RWPE2 (cell line): ENCODE data around the gene BTBD18.
"Not testable (repeated sequence)": the region's sequence is repeated elsewhere in the genome, so short reads cannot be mapped to it uniquely, and the experiment has no call there.

ENCODE experiments used
- ATAC-seq: fragments of 200-7000 bp; cut with Tn5 transposase; 3 replicates; pipeline ENCODE4 v1.9.1; 2021; ENCODE audit warnings: low read depth
- DNase-seq: peaks from one replicate; pipeline ENCODE4 v3.0.0-alpha.2; 2020; ENCODE audit warnings: low spot score
- H3K27ac ChIP-seq: fragments of 450-650 bp; 2 replicates; pipeline ENCODE4 v1.5.1; 2017; ENCODE audit warnings: mild to moderate bottlenecking; ENCODE audit not compliant: poor library complexity, severe bottlenecking
- H3K27me3 ChIP-seq: fragments of 250-450 bp; sonication (Bioruptor Pico); 2 replicates; pipeline ENCODE4 v1.5.1; 2021; ENCODE audit warnings: mild to moderate bottlenecking, moderate library complexity; ENCODE audit not compliant: insufficient read depth, poor library complexity, severe bottlenecking
- H3K36me3 ChIP-seq: fragments of 250-450 bp; sonication (Bioruptor Pico); 2 replicates; pipeline ENCODE4 v1.5.1; 2020; ENCODE audit warnings: low read depth, mild to moderate bottlenecking, moderate library complexity
- H3K4me1 ChIP-seq: fragments of 250-450 bp; sonication (Bioruptor Pico); 2 replicates; pipeline ENCODE4 v1.5.1; 2021; ENCODE audit warnings: mild to moderate bottlenecking, moderate library complexity; ENCODE audit not compliant: insufficient read depth, poor library complexity, severe bottlenecking
- H3K4me3 ChIP-seq: fragments of 250-450 bp; sonication (Bioruptor Pico); 2 replicates; pipeline ENCODE4 v1.5.1; 2021; ENCODE audit warnings: mild to moderate bottlenecking, moderate library complexity; ENCODE audit not compliant: severe bottlenecking
- H3K9me3 ChIP-seq: fragments of 250-450 bp; sonication (Bioruptor Pico); 2 replicates; pipeline ENCODE4 v1.5.1; 2021; ENCODE audit warnings: mild to moderate bottlenecking, moderate library complexity; ENCODE audit not compliant: severe bottlenecking
- CTCF ChIP-seq: fragments of 450-650 bp; IDR thresholded peaks from one replicate; pipeline ENCODE4 v1.5.1; 2017; ENCODE audit warnings: mild to moderate bottlenecking, moderate library complexity; ENCODE audit not compliant: poor library complexity, severe bottlenecking

The BTBD18 gene

GRCh38 chr11:57711414-57712255 lies 40.0 kb downstream of the BTBD18 start, which contains the start of gene MED19:
TSS of gene MED19 (minus strand) at chr11:57712215. CDS start at chr11:57712179, 36 bp downstream.
- Histone ChIP-seq H3K27ac (peak within 1 kb of the TSS; percentile 53), H3K36me3 (peaks cover 5% of the 10 kb centered on the region), H3K9me3 (no peaks in the 10 kb centered on the region), H3K4me3 (peak within 1 kb of the TSS; percentile 67), H3K4me1 (peaks cover 8% of the 10 kb centered on the region), H3K27me3 (no peaks in the 10 kb centered on the region)
- peak; percentile 76 for ATAC-seq
- no peak for TF ChIP-seq CTCF
- DNase-seq: peak; percentile 96

GRCh38 chr11:57709802-57710367 lies 41.7 kb downstream of the BTBD18 start:
- no peak for ATAC-seq
- peaks cover 9% of the 10 kb centered on the region for H3K36me3 ChIP-seq
- TF ChIP-seq CTCF: no peak

GRCh38 chr11:57705432-57705831 lies 46.2 kb downstream of the BTBD18 start:
- not testable (repeated sequence) for H3K4me1 ChIP-seq, H3K27ac ChIP-seq, DNase-seq, H3K9me3 ChIP-seq, H3K4me3 ChIP-seq, H3K27me3 ChIP-seq, ATAC-seq
- peaks cover 44% of the 10 kb centered on the region for H3K36me3 ChIP-seq

More at GRCh38 chr11:57709802-57710367, 41.7 kb downstream of the BTBD18 start:
- peaks cover 8% of the 10 kb centered on the region for H3K4me1 ChIP-seq
- H3K4me3 ChIP-seq: no peak overlapping the region
- no peak overlapping the region for H3K27ac ChIP-seq
- H3K9me3 ChIP-seq: no peaks in the 10 kb centered on the region
- no peaks in the 10 kb centered on the region for H3K27me3 ChIP-seq
- no peak for DNase-seq

- Histone ChIP-seq H3K27me3 (no peaks in the 10 kb centered on the region), H3K9me3 (no peaks in the 10 kb centered on the region), H3K27ac (no peak overlapping the region), H3K36me3 (peaks cover 47% of the 10 kb centered on the region), H3K4me3 (no peak overlapping the region), H3K4me1 (no peaks in the 10 kb centered on the region)
- no peak for TF ChIP-seq CTCF
- ATAC-seq (no peak), DNase-seq (no peak)
These were observed 46.7 kb downstream of the BTBD18 start for GRCh38 chr11:57704932-57705331.

GRCh38 chr11:57703341-57703740 lies 48.3 kb downstream of the BTBD18 start:
- H3K4me3 ChIP-seq: no peak overlapping the region
- H3K4me1 ChIP-seq: no peaks in the 10 kb centered on the region
- H3K36me3 ChIP-seq: peaks cover 58% of the 10 kb centered on the region
- ATAC-seq (no peak), DNase-seq (no peak)
- H3K27me3 ChIP-seq: no peaks in the 10 kb centered on the region
- no peaks in the 10 kb centered on the region for H3K9me3 ChIP-seq
- H3K27ac ChIP-seq: no peak overlapping the region
- TF ChIP-seq CTCF: no peak
